B cell (primary cell): ENCODE measurements around the gene NCLN.

Experiments used
- CTCF ChIP-seq: fragments of 200-600 bp; IDR thresholded peaks from one replicate; pipeline ENCODE4 v1.8.0; 2022; ENCODE audit warnings: antibody characterized with exemption, mild to moderate bottlenecking
- EZH2 ChIP-seq: IDR thresholded peaks from 2 replicates; pipeline ENCODE4 v1.6.1; 2012; ENCODE audit warnings: borderline replicate concordance, low read depth, mild to moderate bottlenecking, moderate library complexity, low read length; ENCODE audit not compliant: insufficient read depth, poor library complexity, severe bottlenecking

GRCh38 chr19:3167533-3168272, 18.0 kb upstream of the NCLN start:
- no peak for TF ChIP-seq CTCF
- TF ChIP-seq EZH2: no peak
